Activated CD8-positive, alpha-beta memory T cell treated with anti-CD3 and anti-CD28 coated beads, Interleukin-2, amount 50 U/mL, for 24 hours (primary cell): ENCODE measurements around the gene STAT2.
"Not testable (repeated sequence)": the region's sequence is repeated elsewhere in the genome, so short reads cannot be mapped to it uniquely, and the experiment has no call there.

Experiments used
- DNase-seq: peaks from one replicate; pipeline ENCODE4 v3.0.0-alpha.2; 2020; ENCODE audit errors: extremely low read depth

Gene STAT2

DNA sequence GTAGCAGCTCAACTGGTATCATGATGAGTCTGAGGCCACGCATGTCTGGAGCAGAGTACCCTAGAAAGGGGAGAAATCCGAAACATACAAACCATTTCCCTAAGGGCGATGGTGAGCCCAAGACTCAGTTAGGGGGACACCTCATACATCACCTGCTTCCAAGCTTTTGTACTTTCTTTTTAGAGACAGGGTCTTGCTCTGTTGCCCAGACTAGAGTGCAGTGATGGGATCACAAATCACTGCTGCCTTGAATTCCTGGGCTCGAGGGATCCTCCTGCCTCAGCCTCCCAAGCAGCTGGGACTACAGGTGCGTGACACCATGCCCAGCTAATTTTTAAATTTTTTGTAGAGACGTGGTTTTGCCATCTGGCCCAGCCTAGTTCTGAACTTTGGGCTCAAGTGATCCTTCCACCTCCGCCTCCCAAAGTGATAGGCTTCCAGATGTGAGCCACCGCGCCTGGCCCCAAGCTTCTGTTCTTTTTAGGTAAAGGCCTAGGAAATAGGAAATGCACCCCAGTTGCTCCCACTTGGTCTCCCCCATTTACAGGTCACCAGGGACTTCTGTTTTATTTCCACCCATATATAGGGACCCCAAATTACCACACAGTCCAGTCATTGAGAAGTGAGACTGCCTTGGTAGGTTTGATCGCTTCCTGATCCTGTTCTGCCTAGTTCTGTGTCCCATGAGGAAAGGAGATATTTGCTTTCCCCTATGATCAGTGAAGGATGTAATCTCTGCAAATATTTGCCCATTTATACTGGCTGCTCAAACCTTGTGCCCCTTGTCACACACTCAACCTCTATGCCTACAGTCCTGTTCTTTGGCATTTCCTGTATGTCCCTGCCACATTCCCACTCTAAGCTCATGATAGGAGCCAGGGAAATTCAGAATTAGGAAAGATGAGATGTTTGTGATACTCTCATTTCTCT is 2.5 kb upstream of the STAT2 start, which contains the start of gene APOF:
APOF (minus strand) TSS at position 728 of the 930 bp plus-strand sequence; CDS start at position 616, 112 bp downstream.
- DNase-seq, result no peak

DNA sequence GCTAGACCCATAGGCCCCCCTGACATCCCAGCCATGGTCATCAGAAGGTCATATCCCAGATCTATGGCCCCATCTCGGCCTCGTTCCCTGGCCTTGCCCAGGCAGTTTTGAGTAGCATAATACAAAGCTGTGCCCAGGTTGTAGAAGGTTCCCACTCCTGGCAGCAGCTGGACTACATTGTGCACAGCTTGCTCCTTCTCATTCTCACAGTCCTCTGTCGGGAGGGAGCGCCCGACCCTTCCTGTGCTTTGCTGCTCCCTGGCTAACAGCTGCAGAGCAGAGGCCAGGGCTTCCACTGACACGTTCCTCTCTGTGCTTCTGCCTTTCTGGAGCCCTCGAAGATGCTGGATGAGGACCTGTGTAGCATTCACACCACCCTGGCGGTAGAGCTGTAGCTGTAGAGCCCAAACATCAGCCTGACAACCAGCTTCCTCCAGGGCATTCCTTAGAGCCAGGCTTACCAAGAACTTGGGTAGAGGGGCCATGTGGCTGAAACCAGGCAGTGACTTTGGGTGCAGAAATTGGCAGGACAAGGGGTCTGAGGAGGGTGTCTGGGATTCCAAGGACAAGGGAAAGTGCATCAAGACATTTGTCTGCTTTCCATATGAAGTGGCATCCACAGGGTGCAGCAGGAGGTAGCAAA is 1.7 kb upstream of the STAT2 start:
- DNase-seq, result no peak

GRCh38 chr12:56358836-56359532 is 923 bp downstream of the STAT2 start:
- no peak for DNase-seq

GRCh38 chr12:56351325-56351724 is 8.6 kb downstream of the STAT2 start:
- no peak for DNase-seq

- DNase-seq, result no peak
These were observed 9.2 kb downstream of the STAT2 start for GRCh38 chr12:56350662-56351061.

- no peak for DNase-seq
These were observed 11.1 kb downstream of the STAT2 start for GRCh38 chr12:56348776-56349175.

- not testable (repeated sequence) for DNase-seq
These were observed 12.7 kb downstream of the STAT2 start for GRCh38 chr12:56347255-56347654.

GRCh38 chr12:56346675-56347074 is 13.2 kb downstream of the STAT2 start:
- DNase-seq, result no peak

DNA sequence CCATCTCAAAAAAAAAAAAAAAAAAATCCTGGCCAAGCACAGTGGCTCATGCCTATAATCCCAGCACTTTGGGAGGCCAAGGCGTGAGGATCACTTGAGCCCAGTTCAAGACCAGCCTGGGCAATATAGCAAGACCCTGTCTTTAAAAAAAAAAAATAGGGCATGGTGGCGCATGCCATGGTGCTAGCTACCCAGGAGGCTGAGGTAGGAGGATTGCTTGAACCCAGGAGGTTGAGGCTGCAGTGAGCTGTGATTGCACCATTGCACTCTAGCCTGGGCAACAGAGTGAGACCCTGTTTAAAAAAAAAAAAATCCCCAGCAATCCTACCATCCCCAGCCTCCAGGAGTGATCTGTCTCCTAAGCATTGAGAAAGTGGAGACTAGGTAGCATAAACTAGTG is 17.6 kb downstream of the STAT2 start:
- not testable (repeated sequence) for DNase-seq

GRCh38 chr12:56341616-56342015 is 18.3 kb downstream of the STAT2 start:
- DNase-seq, result no peak

DNA sequence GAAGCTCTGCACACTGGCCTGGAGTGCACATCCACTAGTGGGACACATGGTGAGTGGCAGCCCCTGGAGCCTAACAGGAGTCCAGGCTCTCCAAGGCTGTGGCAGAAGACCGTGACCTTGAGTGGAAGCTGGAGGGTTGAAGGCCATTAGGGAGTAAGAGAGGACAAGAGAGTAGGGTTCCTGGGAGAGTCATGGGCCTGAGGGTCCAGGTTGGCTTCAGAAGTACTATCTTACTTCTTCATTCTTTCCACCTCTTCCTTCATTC is 20.8 kb downstream of the STAT2 start:
- no peak for DNase-seq

DNA sequence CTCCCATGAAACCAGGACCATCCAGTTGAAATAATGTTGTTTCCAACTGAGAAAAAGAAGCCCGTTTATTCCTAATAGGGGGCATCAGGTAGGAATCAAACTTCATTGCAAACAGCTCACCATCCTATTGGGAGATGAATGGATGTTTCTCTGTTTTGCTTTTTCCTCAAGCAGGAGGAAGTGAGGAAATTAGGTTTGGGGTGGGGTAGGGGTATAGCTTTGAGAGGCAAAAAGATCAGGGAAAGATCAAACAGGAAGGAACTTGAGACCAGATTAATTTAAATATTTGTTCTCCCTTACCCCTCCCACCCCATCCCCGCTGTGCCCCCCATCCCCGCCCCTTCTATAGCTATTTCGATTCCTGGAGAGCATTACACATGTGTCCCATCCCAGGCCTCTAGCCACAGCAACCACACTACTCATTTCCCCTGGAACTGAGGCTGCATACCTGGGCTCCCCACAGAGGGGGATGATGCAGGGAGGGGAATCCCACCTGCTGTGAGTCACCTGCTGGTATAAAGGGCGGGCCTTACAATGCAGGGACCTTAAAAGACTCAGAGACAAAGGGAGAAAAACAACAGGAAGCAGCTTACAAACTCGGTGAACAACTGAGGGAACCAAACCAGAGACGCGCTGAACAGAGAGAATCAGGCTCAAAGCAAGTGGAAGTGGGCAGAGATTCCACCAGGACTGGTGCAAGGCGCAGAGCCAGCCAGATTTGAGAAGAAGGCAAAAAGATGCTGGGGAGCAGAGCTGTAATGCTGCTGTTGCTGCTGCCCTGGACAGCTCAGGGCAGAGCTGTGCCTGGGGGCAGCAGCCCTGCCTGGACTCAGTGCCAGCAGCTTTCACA is 21.4 kb downstream of the STAT2 start, which contains the start of gene IL23A:
IL23A (plus strand) TSS at position 577 of the 850 bp plus-strand sequence; CDS start at position 738, 161 bp downstream.
- peak; percentile 74 for DNase-seq

GRCh38 chr12:56337753-56338251 is 22.1 kb downstream of the STAT2 start:
- DNase-seq, result no peak

DNA sequence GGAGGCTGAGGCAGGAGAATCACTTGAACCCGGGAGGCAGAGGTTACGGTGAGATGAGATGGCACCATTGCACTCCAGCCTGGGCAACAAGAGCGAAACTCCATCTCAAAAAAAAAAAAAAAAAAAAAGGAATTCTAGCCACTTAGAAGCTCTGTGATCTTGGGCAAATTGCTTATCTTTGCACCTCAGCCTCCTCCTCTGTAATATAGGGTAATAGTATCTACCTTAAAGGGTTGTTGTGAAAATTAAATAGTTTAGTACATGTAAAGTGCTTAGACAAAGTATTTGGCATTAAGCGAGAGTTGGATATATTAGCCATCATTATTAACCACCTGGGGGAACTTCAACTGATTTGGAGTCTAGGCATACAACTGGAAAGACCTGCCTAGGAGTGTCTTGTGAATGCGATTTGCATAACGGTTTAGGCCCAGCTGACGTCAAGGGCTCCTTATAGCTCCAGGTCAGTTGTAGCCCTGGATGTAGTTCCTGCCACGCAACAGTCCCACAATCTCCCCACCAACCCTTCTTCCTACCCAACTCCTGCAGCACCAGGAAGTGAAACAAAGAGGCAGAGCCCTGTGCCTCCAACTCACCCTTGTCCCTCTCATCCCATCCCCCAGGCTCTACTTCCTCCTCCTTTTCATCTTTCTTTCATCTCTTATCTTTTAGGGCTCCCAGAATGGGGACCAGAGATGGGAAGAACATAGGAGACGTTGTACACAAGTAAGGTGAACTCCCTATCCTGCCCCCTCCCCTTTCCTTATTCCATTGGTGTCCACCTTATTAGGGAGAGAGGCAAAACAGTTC is 23.3 kb downstream of the STAT2 start:
- no peak for DNase-seq

DNA sequence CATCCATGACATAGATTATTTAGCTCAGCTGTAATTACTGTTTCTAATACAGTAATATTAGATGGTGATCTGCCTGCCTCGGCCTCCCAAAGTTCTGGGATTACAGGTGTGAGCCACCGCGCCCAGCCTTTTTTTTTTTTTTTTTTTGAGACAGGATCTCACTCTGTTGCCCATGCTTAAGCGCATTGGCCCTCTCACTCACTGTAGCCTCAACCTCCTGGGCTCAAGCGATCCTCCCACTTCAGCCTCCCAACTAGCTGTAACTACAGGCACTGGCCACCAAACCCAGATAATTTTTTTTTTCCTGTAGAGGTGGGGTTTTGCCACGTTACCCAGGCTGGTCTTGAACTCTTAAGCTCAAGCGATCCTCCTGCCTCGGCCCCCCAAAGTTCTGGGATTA is 24.4 kb downstream of the STAT2 start:
- not testable (repeated sequence) for DNase-seq

- no peak for DNase-seq
These were observed 25.5 kb downstream of the STAT2 start for GRCh38 chr12:56334490-56334793.

DNA sequence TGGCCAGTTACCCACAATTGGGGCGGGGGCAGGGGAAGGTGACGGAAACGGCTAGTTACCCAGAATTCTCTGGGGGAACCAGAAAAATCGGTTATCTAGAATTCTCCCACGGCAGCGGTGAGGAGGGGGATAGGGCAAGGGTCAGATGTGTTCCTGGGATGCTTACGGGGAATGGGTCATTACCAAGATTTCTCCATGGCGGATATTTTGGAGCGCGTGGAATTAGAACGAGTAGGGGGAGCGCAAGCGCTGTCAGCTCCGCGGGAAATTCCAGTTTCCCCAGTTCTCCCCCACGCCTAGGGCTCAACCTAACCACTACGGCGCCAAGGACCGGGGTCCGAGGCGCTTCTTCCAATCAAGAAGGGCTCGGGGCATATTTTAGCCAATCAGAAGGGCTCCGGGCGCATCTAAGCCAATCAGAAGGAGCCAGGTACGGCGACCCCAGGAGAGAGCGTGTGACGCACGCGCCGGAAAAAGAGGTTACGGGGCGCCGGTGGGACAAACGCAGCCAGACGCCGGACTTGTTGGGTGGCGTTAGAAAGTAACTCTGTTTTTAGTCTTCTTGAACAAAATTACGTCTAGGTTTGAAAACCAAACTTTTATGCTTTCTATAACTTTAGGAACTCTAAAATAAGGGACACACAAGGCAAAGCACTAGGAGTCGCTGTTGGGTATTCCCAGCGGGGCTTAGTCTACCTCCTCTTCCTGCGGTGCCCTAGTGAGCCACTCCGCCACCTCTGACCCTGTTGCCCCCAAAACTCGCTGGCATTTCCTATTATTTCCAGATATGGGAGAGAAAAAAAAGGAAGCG is 26.0 kb downstream of the STAT2 start, which contains the start of gene PAN2:
PAN2 (minus strand) TSS at position 322 of the 811 bp plus-strand sequence. CDS start 906 bp downstream, outside the sequence.
- peak; percentile 89 for DNase-seq

GRCh38 chr12:56333197-56333678 is 26.7 kb downstream of the STAT2 start:
- no peak for DNase-seq

DNA sequence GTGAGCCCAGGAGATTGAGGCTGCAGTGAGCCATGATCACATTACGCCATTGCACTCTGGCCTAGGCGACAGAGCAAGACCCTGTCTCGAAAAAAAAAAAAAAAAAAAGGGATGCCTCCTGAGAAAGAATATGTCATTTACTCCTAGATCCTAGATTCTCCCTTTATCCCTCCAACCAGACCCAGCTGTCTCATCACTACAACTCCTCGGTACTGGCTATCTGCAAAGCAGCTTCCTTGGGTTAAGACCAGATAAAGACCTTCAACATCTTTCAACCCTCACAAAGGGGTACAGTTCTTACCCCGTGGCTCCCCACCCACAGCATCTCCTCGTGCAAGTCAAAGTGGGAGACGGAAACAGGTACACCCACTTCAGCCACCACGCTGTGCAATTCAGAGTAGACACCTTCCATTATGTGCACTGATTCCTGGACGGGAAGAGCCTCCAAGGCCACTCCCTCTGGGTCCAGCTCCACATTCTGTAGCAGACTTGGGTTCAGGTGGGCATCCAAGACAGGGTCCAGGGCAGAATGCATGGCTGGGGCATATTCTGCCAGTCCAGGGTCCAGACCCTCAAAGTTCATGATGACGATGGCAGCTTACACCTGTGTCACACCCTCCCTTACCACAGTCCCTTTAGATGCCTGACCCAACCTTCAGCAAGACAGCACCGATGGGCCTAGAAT is 27.3 kb downstream of the STAT2 start:
- no peak for DNase-seq
